ENCODE measurements around the gene ST3GAL5.
"Not testable (repeated sequence)": the region's sequence is repeated elsewhere in the genome, so short reads cannot be mapped to it uniquely, and the experiment has no call there.

Gene ST3GAL5

DNA sequence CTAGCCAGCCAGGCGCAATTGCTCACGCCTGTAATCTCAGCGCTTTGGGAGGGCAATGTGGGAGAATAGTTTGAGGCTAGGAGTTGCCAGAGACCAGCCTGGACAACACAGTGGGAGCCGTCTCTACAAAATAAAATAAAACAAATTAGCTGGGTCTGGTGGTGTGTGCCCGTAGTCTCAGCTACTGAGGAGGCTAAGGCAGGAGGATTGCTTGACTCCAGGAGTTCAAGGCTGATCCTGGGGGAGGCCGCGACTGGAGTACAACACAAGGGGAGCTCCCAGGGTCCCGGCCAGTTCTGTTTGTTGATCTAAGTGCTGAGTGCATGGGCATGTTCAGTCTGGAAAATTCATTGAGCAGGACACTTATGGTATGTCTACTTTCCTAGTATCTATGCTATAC, 2.6 kb downstream of the ST3GAL5 start:
- TF ChIP-seq, protein P1, sequence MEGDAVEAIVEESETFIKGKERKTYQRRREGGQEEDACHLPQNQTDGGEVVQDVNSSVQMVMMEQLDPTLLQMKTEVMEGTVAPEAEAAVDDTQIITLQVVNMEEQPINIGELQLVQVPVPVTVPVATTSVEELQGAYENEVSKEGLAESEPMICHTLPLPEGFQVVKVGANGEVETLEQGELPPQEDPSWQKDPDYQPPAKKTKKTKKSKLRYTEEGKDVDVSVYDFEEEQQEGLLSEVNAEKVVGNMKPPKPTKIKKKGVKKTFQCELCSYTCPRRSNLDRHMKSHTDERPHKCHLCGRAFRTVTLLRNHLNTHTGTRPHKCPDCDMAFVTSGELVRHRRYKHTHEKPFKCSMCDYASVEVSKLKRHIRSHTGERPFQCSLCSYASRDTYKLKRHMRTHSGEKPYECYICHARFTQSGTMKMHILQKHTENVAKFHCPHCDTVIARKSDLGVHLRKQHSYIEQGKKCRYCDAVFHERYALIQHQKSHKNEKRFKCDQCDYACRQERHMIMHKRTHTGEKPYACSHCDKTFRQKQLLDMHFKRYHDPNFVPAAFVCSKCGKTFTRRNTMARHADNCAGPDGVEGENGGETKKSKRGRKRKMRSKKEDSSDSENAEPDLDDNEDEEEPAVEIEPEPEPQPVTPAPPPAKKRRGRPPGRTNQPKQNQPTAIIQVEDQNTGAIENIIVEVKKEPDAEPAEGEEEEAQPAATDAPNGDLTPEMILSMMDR (conservative IDR thresholded peaks at IDR 0.05; ENCODE audit: control insufficient read depth, insufficient read depth, low read depth, low read length): no peak
- no peak overlapping the region for H3K4me3 ChIP-seq (ENCODE audit: control insufficient read depth, low read depth, low read length)
- no peak for DNase-seq (ENCODE audit: low read depth)

DNA sequence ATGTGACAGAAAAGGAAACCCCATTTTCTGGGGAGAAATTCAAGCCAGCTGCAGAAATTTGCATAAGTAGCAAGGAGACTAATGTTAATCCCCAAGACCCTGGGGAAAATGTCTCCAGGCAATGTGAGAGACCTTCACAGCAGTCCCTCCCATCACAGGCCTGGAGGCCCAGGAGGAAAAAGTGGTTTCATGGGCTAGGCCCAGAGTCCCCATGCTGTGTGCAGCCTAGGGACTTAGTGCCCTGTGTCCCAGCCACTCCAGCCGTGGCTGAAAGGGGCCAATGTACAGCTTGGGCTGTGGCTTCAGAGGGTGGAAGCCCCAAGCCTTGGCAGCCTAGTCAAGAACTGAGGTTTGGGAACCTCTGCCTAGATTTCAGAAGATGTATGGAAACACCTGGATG, 7.0 kb downstream of the ST3GAL5 start:
- H3K4me3 ChIP-seq (ENCODE audit: control insufficient read depth, low read depth, low read length); DNase-seq (ENCODE audit: low read depth): not testable (repeated sequence)

DNA sequence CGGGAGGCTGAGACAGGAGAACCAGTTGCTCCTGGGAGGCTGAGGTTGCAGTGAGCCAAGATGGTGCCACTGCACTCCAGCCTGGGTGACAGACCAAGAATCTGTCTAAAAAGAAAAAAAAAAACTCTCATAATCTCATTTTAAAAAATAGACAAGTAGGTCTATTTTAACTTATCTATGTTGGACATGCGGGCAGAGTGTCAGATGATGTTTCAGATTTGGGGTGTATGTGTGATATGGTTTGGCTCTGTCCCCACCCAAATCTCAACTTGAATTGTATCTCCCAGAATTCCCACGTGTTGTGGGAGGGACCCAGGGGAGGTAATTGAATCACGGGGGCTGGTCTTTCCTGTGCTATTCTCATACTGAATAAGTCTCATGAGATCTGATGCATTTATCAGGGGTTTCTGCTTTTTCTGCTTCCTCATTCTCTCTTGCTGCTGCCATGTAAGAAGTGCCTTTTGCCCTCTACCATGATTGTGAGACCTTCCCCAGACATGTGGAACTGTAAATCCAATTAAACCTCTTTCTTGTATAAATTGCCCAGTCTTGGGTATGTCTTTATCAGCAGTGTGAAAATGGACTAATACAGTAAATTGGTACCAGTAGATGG, 8.0 kb downstream of the ST3GAL5 start:
- not testable (repeated sequence) for DNase-seq (ENCODE audit: low read depth); H3K4me3 ChIP-seq (ENCODE audit: control insufficient read depth, low read depth, low read length)

DNA sequence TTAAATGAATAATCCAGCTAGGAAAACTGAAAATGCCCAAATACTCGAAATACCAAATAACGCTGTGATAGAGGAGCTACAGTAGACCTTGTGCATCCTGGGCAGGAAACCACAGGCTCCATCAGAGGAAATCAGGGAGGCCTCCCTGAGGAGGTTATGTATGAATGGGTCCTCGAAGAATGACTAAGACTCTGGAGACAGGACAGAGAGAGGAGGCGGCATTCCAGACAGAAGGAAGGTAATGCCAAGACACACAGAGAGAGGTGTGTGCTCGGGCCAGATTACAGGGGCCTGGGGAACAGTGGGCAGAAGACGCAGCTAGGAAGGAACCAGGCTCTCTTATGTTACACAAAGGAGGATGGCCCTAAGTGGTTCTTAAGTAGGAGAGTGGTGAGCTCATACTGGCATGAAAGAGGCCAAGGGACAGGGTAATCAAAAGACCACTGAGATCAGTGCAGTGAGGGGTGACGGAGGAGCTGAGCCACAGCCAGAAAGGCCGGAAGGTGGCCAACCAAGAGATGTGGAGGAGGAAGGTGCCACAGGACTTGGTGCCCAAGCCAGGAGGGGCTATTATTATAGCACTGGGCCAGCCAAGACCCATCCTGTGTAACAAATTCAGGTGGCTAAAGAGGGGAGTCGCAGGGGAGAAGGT, 9.9 kb downstream of the ST3GAL5 start:
- TF ChIP-seq, protein P1 (conservative IDR thresholded peaks at IDR 0.05; ENCODE audit: control insufficient read depth, insufficient read depth, low read depth, low read length): no peak
- H3K4me3 ChIP-seq (ENCODE audit: control insufficient read depth, low read depth, low read length): no peak overlapping the region
- DNase-seq (ENCODE audit: low read depth): no peak

DNA sequence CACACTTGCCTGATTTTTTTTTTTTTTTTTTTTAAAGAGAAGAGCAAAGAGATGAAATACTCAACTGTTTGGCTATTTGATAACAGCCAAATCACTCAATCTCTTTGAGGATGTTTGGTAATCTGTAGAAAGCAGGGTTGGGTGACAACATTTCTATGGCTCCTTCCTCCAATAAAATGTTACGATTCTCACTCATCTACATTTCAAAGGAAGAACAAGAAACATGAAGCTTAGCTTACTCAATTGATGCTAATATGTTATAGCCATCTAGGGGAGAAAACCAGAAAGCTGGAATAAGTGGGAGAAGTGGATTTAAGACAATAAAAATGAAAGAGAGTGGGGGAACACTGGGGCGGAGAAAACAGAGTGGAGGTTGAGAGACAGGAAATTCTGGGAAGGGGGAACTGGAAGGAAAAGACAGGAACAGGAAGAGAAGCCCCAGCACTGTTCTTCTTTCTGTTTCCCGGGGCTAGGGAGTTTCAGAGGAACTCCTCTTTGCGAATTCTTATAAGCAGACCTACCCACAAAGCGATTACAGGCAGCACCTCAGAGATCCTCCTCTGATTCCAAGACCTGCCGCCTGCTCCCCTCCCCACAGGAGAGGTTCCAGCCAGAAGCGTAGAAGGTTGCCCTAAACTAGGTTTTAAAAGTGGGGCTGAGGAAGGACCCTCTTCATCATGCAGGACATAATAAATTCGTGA, 13.3 kb downstream of the ST3GAL5 start:
- H3K4me3 ChIP-seq (ENCODE audit: control insufficient read depth, low read depth, low read length): no peak overlapping the region
- TF ChIP-seq, protein P1 (conservative IDR thresholded peaks at IDR 0.05; ENCODE audit: control insufficient read depth, insufficient read depth, low read depth, low read length): no peak
- DNase-seq (ENCODE audit: low read depth): no peak

DNA sequence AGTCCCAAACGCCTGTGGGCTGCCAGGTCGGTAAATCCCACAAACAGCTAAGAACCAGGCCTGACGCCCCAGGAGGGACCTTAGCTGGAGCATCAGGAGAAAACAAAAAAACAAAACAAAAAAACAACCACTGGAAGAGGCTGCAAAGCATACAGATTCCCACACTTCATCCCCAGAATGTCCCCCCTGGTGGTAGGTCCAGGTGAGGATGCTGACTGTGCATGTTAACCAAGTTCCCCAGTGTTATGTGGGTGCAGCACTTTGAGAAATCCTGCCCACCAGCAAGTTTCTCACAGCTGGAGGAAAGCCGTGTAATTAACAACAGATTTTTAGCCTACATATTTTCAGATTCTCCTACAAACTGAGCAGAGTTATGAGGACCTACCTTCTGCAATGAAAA, 15.1 kb downstream of the ST3GAL5 start:
- TF ChIP-seq, protein P1 (conservative IDR thresholded peaks at IDR 0.05; ENCODE audit: control insufficient read depth, insufficient read depth, low read depth, low read length): peak; percentile 30
- no peak for DNase-seq (ENCODE audit: low read depth)
- no peak overlapping the region for H3K4me3 ChIP-seq (ENCODE audit: control insufficient read depth, low read depth, low read length)

DNA sequence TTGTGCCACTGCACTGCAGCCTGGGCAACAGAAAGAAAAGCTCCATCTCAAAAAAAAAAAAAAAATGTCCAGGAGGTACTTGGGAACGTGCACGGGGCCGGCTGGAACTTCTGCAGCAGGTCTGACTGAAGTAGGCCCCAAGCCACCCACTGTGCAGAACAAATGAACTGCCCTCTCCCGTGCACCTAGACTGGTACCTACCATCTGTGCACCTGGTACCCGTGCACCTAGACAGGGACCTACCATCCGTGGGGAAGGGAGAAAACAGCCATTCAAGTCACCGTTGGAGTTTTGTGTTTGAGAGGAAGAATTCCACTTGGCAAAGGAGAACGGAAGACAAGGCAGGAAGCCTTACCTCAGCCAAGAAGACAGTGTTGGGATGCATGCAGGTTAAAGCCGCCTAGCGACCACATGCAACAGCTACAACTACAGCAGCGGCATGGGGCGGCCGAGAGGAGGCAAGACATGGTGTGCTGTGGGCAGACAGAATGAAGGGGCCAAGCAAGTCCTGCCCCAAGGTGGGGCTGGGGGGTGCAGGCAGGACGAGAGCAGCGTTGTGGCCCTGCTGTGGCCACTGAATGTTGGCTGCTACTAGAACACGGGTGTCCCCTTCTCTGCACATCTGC, 16.1 kb downstream of the ST3GAL5 start:
- no peak overlapping the region for H3K4me3 ChIP-seq (ENCODE audit: control insufficient read depth, low read depth, low read length)
- DNase-seq (ENCODE audit: low read depth): no peak
- TF ChIP-seq, protein P1 (conservative IDR thresholded peaks at IDR 0.05; ENCODE audit: control insufficient read depth, insufficient read depth, low read depth, low read length): no peak
